ENCODE results near the gene CYSRT1.

The CYSRT1 gene

GRCh38 chr9:137218212-137218753 is 6.7 kb upstream of the CYSRT1 start:
- no peak for TF ChIP-seq CTCF (IDR thresholded peaks at IDR 0.05; ENCODE audit: low read length, missing control alignments)
- H3K4me3 ChIP-seq (replicated peaks; ENCODE audit: low read depth, low read length) = no peak overlapping the region
- DNase-seq (ENCODE audit: low read depth) = no peak

GRCh38 chr9:137218754-137219271 is 6.2 kb upstream of the CYSRT1 start:
- peak; percentile 60 for DNase-seq (ENCODE audit: low read depth)
- H3K4me3 ChIP-seq (replicated peaks; ENCODE audit: low read depth, low read length) = no peak overlapping the region
- no peak for TF ChIP-seq CTCF (IDR thresholded peaks at IDR 0.05; ENCODE audit: low read length, missing control alignments)

GRCh38 chr9:137219757-137220316 is 5.1 kb upstream of the CYSRT1 start:
- TF ChIP-seq CTCF (IDR thresholded peaks at IDR 0.05; ENCODE audit: low read length, missing control alignments) = no peak
- no peak for DNase-seq (ENCODE audit: low read depth)
- H3K4me3 ChIP-seq (replicated peaks; ENCODE audit: low read depth, low read length) = no peak overlapping the region

- TF ChIP-seq CTCF (IDR thresholded peaks at IDR 0.05; ENCODE audit: low read length, missing control alignments) = no peak
- no peak for DNase-seq (ENCODE audit: low read depth)
- H3K4me3 ChIP-seq (replicated peaks; ENCODE audit: low read depth, low read length) = no peak overlapping the region
Measured at GRCh38 chr9:137220317-137221094, 4.5 kb upstream of the CYSRT1 start.

- DNase-seq (ENCODE audit: low read depth) = no peak
- no peak for TF ChIP-seq CTCF (IDR thresholded peaks at IDR 0.05; ENCODE audit: low read length, missing control alignments)
- no peak overlapping the region for H3K4me3 ChIP-seq (replicated peaks; ENCODE audit: low read depth, low read length)
Measured at GRCh38 chr9:137221095-137221505, 3.9 kb upstream of the CYSRT1 start.

GRCh38 chr9:137221506-137222111 is 3.4 kb upstream of the CYSRT1 start:
- no peak for DNase-seq (ENCODE audit: low read depth)

More at GRCh38 chr9:137221506-137222111, 3.4 kb upstream of the CYSRT1 start:
- H3K4me3 ChIP-seq (replicated peaks; ENCODE audit: low read depth, low read length) = no peak overlapping the region
- TF ChIP-seq CTCF (IDR thresholded peaks at IDR 0.05; ENCODE audit: low read length, missing control alignments) = no peak
